NCI-H1436 treated with DMSO at 0.1 percent for 48 hours (cell line): ENCODE measurements around the gene CLEC6A.
"Not testable (repeated sequence)": the region's sequence is repeated elsewhere in the genome, so short reads cannot be mapped to it uniquely, and the experiment has no call there.

Source experiments
- DNase-seq: peaks from one replicate; lab custom pipeline; 2025; lab: John Stamatoyannopoulos, UW

The CLEC6A gene

DNA sequence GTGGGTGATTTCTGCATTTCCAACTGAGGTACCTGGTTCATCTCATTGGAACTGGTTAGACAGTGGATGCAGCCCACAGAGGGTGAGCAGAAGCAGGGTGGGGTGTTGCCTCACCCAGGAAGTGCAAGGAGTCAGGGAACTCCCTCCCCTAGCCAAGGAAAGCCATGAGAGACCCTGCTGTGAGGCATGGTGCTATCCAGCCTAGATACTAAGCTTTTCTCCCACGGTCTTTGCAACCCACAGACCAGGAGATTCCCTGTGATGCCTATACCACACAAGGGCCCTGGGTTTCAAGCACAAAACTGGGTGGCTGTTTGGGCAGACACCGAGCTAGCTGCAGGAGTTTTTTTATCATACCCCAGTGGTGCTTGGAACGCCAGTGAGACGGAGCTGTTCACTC lies 39.9 kb downstream of the CLEC6A start:
- not testable (repeated sequence) for DNase-seq

DNA sequence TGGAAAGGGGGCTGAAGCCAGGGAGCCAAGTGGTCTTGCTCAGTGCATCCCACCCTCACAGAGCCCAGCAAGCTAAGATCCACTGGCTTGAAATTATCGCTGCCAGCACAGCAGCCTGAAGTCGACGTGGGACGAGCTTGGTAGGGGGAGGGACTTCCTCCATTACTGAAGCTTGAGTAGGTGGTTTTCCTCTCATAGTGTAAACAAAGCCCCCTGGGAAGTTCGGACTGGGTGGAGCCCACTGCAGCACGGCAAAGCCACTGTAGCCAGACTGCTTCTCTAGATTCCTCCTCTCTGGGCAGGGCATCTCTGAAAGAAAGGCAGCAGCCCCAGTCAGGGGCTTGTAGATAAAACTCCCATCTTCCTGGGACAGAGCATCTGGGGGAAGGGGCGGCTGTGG lies 40.3 kb downstream of the CLEC6A start:
- not testable (repeated sequence) for DNase-seq

DNA sequence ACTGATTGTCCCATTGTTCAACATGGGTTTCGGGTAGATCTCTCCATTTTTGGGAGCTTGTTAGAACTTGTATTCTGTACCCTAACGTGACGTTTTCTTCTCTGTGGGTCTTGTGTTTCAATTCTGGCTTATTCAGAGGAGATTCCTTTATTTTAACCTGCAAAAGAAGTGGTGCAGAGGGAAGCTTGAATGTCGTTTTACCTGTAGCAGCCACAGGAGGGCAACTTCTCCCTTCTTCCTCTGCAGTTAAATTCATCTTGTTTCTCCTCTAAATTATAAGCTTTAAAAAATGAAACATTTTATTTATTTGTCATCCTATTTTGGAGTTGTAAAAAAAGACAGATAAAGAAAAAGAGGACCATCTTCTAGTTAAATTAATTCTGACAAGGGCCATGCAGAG lies 43.9 kb downstream of the CLEC6A start:
- DNase-seq = no peak

DNA sequence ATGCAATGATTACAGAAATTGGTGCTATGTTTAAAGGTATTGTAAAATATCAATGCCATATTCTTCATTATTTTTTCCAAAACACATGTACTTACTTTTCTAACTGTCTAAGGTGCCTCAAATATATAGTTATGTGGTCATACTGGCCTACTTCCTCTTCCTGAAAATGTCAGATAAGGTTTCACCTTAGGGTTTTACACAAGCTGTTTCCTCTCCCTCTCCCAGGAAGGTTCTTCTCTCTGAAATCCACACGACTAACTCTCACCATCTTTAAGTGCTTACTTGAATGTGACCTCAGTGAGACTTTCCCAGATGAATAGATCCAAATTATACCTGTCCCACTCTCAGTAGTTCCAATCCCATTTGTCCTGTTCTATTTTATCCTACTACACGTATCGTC lies 46.0 kb downstream of the CLEC6A start:
- no peak for DNase-seq

DNA sequence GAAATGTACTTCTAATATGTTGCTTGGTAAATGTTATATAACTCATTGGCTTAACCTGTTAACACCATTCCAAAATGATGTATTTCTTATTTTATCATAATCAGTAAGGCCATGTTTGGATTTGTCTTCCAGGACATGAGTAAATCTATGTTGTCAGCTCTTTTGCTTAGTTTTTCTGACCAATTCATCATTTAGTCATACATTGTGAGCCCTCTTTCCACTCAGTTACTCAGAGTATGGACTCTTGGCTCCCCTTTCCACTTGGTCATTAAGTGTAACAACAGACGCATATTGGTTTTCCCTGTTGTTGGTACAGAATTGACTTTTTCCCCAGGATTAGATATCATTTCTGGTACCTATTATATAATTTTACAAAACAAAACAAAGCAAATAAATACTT lies 48.6 kb downstream of the CLEC6A start:
- no peak for DNase-seq

DNA sequence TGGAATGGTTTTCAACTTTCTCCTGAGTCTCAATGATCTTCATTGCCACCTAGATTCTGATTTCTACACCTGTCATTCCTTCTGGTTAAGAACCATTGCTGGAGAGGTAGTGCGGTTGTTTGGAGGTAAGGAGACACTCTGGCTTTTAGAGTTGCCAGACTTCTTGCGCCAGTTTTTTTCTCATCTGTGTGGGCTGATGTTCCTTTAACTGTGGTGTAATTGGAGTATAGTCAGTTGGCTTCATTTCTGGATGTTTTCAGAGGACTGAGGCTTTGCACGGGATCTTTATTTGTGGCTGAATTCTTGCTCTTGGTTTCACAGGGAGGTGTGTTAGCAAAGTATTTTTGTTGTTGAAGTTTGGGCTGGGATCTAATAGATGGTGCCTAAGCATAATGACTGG lies 51.8 kb downstream of the CLEC6A start:
- no peak for DNase-seq

DNA sequence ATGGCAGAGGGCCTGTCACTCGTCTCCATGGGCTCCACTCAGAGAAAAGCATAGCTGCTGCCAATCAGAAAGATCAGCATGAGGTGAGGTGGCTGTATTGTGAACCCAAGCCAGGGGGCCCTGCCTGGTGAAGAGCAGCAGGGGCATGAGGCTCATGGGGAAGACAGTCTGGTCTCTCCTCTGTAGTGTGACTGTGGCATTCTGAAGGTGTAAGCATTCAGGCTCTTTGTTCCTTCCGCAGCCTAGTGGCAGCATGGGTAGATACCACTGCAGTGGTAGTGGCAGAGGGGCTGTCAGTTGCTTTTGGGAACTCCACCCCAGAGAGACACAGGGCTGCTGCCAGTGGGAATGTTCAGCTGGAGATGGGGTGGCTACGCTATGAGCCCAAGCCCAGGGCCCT lies 52.5 kb downstream of the CLEC6A start:
- no peak for DNase-seq

DNA sequence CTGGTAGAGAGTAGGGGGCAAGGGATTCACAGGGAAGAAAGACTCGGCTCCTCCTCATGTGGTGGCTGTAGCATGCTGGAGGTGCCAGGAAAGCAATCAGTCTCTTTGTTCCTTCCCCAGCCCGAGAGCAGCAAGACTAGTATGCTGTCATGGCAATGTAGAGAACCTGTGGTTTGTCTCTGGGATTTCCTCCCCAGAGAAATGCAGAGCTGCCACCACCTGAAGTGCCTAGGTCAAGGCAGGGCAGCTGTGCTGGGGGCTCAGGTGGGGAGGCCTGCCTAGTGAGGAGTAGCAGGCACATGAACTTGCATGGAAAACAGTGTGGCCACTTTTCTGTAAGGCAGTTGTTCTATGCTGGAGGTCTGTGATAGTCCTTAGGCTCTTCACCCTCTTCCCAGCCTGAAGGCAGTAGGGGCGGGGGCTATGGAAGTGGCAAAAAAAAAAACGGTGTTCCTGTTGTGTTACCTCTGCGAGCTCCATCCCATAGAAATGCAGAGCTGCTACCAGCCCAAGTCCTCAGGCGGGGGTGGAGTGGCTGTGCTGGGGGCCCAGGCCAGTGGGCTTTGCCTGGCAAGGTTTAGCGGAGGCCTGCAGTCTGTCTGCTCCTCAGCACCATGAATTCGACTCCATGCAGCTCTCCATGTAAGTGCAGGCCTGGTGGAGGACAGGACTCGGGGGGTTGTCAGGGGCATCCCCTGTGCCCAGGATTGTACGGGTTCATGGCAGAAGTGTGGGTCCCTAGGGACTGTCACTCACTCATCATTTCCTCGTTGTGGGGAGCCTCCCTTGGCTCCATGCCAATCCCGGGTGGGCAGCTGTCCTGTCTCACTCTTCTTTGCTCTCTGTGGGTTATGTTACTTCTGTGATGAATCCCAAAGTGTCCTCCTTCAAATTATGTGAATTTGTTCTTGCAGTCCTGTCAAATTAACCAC lies 53.4 kb downstream of the CLEC6A start:
- no peak for DNase-seq

DNA sequence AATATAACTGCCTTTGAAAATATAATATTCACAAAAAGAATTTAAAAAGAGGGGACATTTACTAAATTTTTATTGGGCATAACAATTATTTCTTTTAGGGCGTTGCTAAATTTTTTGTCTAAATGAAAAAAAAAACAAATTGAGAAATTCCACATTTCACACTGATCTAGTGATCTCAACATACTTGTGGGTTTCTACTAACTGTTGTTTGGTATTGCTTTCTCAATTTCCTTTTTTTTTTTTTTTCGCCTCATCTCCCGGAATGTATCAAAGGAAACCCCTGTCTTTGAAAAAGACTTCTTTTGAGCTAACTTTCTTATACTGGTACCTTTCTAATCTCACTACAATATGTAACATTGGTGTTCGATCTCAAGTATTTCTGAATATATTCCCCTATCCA lies 57.5 kb downstream of the CLEC6A start, which contains the start of gene CLEC4D:
TSS of gene CLEC4D (plus strand) at position 248 of the 400 bp plus-strand sequence. CDS start 230 bp downstream, outside the sequence.
- no peak for DNase-seq

DNA sequence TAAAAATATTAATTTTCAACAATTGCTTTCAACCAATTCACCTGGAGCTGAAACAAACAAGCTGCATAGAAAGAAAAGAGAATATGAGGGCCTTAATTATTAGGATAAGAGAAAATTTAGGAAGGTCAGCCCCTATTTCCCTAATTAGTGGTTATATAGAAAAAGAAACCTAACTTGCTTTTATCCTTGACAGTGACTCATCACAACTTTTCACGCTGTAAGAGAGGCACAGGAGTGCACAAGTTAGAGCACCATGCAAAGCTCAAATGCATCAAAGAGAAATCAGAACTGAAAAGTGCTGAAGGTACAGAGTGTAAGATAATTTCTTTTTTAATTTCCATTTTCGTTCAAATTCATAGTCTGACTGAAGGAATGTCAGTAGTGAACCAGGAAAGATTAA lies 62.2 kb downstream of the CLEC6A start:
- no peak for DNase-seq

DNA sequence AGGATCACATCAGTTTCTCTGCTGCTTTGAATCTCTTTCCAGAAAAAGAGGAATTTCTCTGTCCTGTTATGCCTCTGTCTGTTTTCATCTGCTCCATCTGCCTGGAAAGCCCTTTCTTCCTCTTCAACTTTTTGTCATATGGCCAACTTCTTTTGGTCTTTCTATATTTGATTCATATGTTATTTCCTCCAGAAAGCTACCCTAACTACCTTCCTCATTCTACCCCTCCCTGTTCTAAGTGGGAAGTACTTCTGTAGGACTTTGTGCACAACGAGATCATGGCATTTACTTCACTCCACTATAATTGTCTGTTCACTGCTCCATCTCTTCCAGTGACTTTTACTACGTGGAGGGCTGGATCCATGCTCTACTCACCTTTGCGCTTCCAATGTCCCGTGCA lies 63.4 kb downstream of the CLEC6A start:
- DNase-seq = no peak

DNA sequence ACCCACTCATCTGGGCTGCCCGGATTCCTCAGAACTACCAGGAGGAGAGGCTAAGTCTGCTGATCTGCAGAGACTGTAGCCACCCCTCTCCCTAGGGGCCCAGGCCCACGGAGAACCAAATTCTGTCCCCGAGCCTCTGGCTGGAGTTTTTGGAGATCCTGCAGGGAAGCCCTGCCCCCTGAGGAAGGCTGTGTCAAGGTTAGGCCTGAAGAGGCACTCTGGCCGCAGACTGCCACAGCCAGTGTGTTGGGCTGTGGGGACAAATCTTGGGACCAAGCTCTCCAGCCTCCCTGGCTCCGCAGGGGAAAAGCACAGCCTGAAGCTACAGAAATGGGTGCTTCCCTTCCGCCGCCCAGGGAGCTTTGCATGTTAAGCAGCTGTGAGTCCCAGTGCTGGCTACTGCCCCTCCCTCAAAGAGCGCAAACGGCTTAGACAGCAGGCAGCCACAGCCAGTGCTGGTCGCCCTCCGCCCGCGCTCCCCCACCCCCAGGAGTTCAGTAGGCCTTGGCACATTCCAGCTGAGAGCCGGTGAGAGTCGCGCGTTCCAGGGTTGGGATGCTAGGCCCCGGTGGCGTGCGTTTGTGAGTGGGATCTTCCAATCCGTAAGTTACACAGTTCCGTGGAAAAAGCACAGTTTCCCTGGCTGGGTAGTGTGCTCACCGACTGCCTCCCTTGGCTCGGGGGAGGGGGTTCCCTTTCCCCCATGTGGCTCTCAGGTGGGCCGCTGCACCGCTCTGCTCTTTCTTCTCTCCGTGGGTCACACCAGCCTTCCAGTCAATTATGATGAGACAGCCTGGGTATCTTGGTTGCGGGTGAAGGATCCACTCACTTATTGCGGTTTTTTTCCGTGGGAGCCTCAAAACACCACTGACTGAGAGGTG lies 71.7 kb downstream of the CLEC6A start:
- no peak for DNase-seq
